ENCODE measurements around the gene STIP1. TPM values are rescaled to one million over a fixed set of nuclear protein-coding genes. Genes with fewer than 3 reads are reported as not detected.

The STIP1 gene
- total RNA-seq, 1 experiment from 2014 or later = 557 TPM

DNA sequence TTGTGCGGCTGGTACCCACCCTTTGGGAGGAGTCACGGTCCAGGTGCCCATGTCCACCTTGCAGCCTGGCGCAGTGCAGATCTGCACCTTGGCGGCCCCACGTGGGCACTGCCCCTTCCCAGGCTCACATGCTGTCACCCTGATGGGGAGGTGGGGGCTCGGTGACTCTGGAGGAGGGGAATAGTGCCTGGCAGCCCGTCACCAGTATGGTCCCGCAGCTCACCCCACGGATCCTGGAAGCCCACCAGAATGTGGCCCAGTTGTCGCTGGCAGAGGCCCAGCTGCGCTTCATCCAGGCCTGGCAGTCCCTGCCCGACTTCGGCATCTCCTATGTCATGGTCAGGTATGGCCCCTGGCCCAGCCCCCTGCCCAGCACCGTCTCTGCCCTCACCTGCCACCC, 34.8 kb downstream of the STIP1 start:
- Histone ChIP-seq H3K4me3 (ENCODE audit: low read length) (no peak overlapping the region), H3K4me2 (ENCODE audit: low read length) (no peak overlapping the region), H3K9me3 (ENCODE audit: low read length) (no peaks in the 10 kb centered on the region), H3K27me3 (ENCODE audit: low read length) (no peaks in the 10 kb centered on the region), H3F3A (ENCODE audit: low read length, unreplicated experiment) (no peaks in the 10 kb centered on the region), H3K4me1 (ENCODE audit: insufficient read depth, low read length) (peaks cover 16% of the 10 kb centered on the region), H3K27ac (ENCODE audit: low read length) (no peak overlapping the region), H3K9ac (ENCODE audit: low read length) (no peak overlapping the region), H3K79me2 (ENCODE audit: low read length) (peaks cover 4% of the 10 kb centered on the region; the same call in 1 of the 2 replicates), H4K20me1 (ENCODE audit: low read length) (no peaks in the 10 kb centered on the region), H3K36me3 (ENCODE audit: low read depth, low read length) (0 out of 2 replicates have a peak, but pooled peaks cover 3% of the 10 kb centered on the region), H3K9me2 (replicated peaks; ENCODE audit: low read length) (no peaks in the 10 kb centered on the region), H2AFZ (ENCODE audit: low read length) (no peak overlapping the region)
- ATAC-seq = no peak
- no peak for TF ChIP-seq EZH2 (IDR thresholded peaks at IDR 0.05; ENCODE audit: low read length, unreplicated experiment)
- no peak for DNase-seq
- intact Hi-C loops (cut with micrococcal nuclease) = no loop called here
- CTCF ChIA-PET = no interaction called here
- POLR2A ChIA-PET (ENCODE audit: unreplicated experiment) = no interaction called here
- BruUV-seq (replicated peaks) = no TSS peak

- Histone ChIP-seq H3K27ac (ENCODE audit: low read length) (no peak overlapping the region), H3K4me2 (ENCODE audit: low read length) (no peak overlapping the region), H4K20me1 (ENCODE audit: low read length) (no peaks in the 10 kb centered on the region), H3K27me3 (ENCODE audit: low read length) (no peaks in the 10 kb centered on the region), H2AFZ (ENCODE audit: low read length) (no peak overlapping the region), H3K9me2 (replicated peaks; ENCODE audit: low read length) (no peaks in the 10 kb centered on the region), H3K36me3 (ENCODE audit: low read depth, low read length) (0 out of 2 replicates have a peak, but pooled peaks cover 3% of the 10 kb centered on the region), H3K79me2 (ENCODE audit: low read length) (peaks cover 20% of the 10 kb centered on the region), H3K9ac (ENCODE audit: low read length) (no peak overlapping the region), H3K9me3 (ENCODE audit: low read length) (no peaks in the 10 kb centered on the region), H3K4me3 (ENCODE audit: low read length) (no peak overlapping the region), H3K4me1 (ENCODE audit: insufficient read depth, low read length) (peaks cover 28% of the 10 kb centered on the region), H3F3A (ENCODE audit: low read length, unreplicated experiment) (no peaks in the 10 kb centered on the region)
- ChIA-PET POLR2A (ENCODE audit: unreplicated experiment) (no interaction called here), CTCF (no interaction called here)
- intact Hi-C loops (cut with micrococcal nuclease) = no loop called here
- DNase-seq (no peak), ATAC-seq (no peak)
- BruUV-seq (replicated peaks) = no TSS peak
- TF ChIP-seq, protein P1, sequence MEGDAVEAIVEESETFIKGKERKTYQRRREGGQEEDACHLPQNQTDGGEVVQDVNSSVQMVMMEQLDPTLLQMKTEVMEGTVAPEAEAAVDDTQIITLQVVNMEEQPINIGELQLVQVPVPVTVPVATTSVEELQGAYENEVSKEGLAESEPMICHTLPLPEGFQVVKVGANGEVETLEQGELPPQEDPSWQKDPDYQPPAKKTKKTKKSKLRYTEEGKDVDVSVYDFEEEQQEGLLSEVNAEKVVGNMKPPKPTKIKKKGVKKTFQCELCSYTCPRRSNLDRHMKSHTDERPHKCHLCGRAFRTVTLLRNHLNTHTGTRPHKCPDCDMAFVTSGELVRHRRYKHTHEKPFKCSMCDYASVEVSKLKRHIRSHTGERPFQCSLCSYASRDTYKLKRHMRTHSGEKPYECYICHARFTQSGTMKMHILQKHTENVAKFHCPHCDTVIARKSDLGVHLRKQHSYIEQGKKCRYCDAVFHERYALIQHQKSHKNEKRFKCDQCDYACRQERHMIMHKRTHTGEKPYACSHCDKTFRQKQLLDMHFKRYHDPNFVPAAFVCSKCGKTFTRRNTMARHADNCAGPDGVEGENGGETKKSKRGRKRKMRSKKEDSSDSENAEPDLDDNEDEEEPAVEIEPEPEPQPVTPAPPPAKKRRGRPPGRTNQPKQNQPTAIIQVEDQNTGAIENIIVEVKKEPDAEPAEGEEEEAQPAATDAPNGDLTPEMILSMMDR (conservative IDR thresholded peaks at IDR 0.05; ENCODE audit: low read depth, low read length) = no peak
- TF ChIP-seq EZH2 (IDR thresholded peaks at IDR 0.05; ENCODE audit: low read length, unreplicated experiment) = no peak
- no peak for TF ChIP-seq EZH2phosphoT487 (IDR thresholded peaks at IDR 0.05; ENCODE audit: borderline replicate concordance, low read length)
Observed at GRCh38 chr11:64222651-64223000, 36.7 kb downstream of the STIP1 start.

- DNase-seq (no peak), ATAC-seq (no peak)
- Histone ChIP-seq H3K79me2 (ENCODE audit: low read length) (peaks cover 21% of the 10 kb centered on the region), H3K4me3 (ENCODE audit: low read length) (no peak overlapping the region), H3K4me1 (ENCODE audit: insufficient read depth, low read length) (peaks cover 29% of the 10 kb centered on the region), H3K36me3 (ENCODE audit: low read depth, low read length) (0 out of 2 replicates have a peak, but pooled peaks cover 3% of the 10 kb centered on the region), H3K27me3 (ENCODE audit: low read length) (no peaks in the 10 kb centered on the region), H3K27ac (ENCODE audit: low read length) (no peak overlapping the region), H3F3A (ENCODE audit: low read length, unreplicated experiment) (no peaks in the 10 kb centered on the region), H4K20me1 (ENCODE audit: low read length) (no peaks in the 10 kb centered on the region), H3K9me3 (ENCODE audit: low read length) (no peaks in the 10 kb centered on the region), H3K9ac (ENCODE audit: low read length) (no peak overlapping the region), H3K9me2 (replicated peaks; ENCODE audit: low read length) (no peaks in the 10 kb centered on the region), H2AFZ (ENCODE audit: low read length) (no peak overlapping the region), H3K4me2 (ENCODE audit: low read length) (no peak overlapping the region)
- POLR2A ChIA-PET (ENCODE audit: unreplicated experiment) = interaction anchor here (0.6 kb wide), 1 partner anchor 37 kb away, joined by 13 read pairs; the partner anchor contains the start of gene STIP1
- CTCF ChIA-PET = no interaction called here
- intact Hi-C loops (cut with micrococcal nuclease) = no loop called here
- no TSS peak for BruUV-seq (replicated peaks)
- TF ChIP-seq EZH2phosphoT487 (IDR thresholded peaks at IDR 0.05; ENCODE audit: borderline replicate concordance, low read length) (no peak), EZH2 (IDR thresholded peaks at IDR 0.05; ENCODE audit: low read length, unreplicated experiment) (no peak)
- TF ChIP-seq, protein P1 (conservative IDR thresholded peaks at IDR 0.05; ENCODE audit: low read depth, low read length) = no peak
Observed at GRCh38 chr11:64223001-64223651, 37.2 kb downstream of the STIP1 start.
